GM12865 (cell line): ENCODE measurements around the gene DLX3.

ENCODE experiments used
- DNase-seq: peaks from one replicate; pipeline ENCODE4 v3.0.0; 2010; ENCODE audit warnings: low read depth
- H3K4me3 ChIP-seq: 2 replicates; pipeline ENCODE4 v1.5.1; 2011; ENCODE audit warnings: mild to moderate bottlenecking, low read depth, low read length, control low read depth
- TF ChIP-seq, protein P1 (sequence below): IDR thresholded peaks from 2 replicates; pipeline ENCODE4 v1.5.1; 2011; ENCODE audit warnings: low read length, control low read depth, low read depth, inconsistent platforms; ENCODE audit not compliant: insufficient read depth; ENCODE audit errors: missing control alignments

The DLX3 gene

GRCh38 chr17:50013079-50013478, 18.1 kb upstream of the DLX3 start:
- H3K4me3 ChIP-seq, result no peak overlapping the region
- TF ChIP-seq, protein P1, sequence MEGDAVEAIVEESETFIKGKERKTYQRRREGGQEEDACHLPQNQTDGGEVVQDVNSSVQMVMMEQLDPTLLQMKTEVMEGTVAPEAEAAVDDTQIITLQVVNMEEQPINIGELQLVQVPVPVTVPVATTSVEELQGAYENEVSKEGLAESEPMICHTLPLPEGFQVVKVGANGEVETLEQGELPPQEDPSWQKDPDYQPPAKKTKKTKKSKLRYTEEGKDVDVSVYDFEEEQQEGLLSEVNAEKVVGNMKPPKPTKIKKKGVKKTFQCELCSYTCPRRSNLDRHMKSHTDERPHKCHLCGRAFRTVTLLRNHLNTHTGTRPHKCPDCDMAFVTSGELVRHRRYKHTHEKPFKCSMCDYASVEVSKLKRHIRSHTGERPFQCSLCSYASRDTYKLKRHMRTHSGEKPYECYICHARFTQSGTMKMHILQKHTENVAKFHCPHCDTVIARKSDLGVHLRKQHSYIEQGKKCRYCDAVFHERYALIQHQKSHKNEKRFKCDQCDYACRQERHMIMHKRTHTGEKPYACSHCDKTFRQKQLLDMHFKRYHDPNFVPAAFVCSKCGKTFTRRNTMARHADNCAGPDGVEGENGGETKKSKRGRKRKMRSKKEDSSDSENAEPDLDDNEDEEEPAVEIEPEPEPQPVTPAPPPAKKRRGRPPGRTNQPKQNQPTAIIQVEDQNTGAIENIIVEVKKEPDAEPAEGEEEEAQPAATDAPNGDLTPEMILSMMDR, result no peak
- DNase-seq, result no peak

- no peak for DNase-seq
- TF ChIP-seq, protein P1, result no peak
- no peak overlapping the region for H3K4me3 ChIP-seq
These were observed 14.3 kb upstream of the DLX3 start for GRCh38 chr17:50009282-50009681.

- DNase-seq, result no peak
- TF ChIP-seq, protein P1, result no peak
- no peak overlapping the region for H3K4me3 ChIP-seq
These were observed 8.9 kb upstream of the DLX3 start for GRCh38 chr17:50003911-50004310.

DNA sequence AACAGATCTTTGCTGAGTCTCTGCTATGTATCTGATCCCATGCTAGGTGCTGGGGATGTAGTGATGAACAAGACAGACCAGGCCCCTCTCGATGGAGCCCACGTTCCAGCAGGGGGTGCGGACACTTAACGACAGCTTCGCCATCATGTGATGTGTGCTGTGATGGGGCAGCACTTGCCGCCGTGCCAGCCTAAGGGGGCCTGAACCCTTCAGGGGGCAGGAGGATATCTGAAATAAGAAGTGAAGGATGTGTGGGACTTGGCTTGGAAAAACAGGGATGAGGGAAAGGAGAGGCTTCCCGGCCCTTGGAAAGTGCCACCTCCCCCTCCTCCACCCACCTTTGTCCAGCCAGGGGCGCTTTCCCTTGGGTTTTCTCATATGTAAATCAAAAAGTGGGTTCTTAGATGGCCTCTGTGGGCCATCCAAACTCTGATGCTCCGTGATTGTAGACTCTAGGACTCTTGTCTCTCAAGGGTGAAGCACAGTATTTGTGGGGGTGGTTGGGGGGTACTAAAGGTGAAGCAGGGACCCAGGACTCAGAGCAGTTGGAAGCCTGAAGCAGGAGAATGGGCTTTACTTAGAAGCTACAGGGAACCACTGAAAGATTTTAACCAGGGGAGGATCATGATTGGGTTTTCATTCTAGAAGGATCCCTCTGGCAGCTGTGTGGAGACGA, 4.0 kb upstream of the DLX3 start:
- H3K4me3 ChIP-seq, result no peak overlapping the region
- DNase-seq, result no peak
- TF ChIP-seq, protein P1, result no peak

- DNase-seq, result peak; percentile 92
- TF ChIP-seq, protein P1, result peak; percentile 92
- H3K4me3 ChIP-seq, result no peak overlapping the region
These were observed 3.0 kb upstream of the DLX3 start for GRCh38 chr17:49997773-49998703.

GRCh38 chr17:49997301-49997650, 2.3 kb upstream of the DLX3 start:
- TF ChIP-seq, protein P1, result no peak
- no peak for DNase-seq
- no peak overlapping the region for H3K4me3 ChIP-seq
